ENCODE data around the gene TCF4.

DNA sequence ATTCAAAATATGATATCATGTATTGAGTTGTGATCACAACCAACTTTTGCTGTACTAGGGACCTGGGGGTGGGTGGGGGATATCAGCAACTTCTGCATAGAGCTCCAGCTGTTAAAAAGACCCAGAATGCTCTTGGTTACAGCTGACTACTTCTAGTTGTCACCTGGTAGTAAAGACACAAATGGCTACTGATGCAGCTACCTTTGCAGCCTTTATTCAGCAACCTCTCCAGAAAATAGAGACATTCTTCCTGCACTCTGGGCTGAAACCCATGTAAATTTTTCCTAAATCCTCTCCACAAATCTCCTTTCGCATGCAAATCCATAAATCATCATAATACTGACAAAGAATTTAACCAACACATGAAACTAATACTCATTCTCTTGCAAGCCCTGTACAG, 238.3 kb downstream of the TCF4 start:
- TF ChIP-seq POLR2AphosphoS5 (IDR thresholded peaks at IDR 0.05; ENCODE audit: low read depth, low read length) (no peak), FOXJ3 (CRISPR knock-in tag; IDR thresholded peaks at IDR 0.05) (no peak), FOSL2 (IDR thresholded peaks at IDR 0.05; ENCODE audit: borderline replicate concordance, low read depth) (no peak), RXRA (IDR thresholded peaks at IDR 0.05; ENCODE audit: borderline replicate concordance, low read depth) (no peak)
- TF ChIP-seq, protein P1, sequence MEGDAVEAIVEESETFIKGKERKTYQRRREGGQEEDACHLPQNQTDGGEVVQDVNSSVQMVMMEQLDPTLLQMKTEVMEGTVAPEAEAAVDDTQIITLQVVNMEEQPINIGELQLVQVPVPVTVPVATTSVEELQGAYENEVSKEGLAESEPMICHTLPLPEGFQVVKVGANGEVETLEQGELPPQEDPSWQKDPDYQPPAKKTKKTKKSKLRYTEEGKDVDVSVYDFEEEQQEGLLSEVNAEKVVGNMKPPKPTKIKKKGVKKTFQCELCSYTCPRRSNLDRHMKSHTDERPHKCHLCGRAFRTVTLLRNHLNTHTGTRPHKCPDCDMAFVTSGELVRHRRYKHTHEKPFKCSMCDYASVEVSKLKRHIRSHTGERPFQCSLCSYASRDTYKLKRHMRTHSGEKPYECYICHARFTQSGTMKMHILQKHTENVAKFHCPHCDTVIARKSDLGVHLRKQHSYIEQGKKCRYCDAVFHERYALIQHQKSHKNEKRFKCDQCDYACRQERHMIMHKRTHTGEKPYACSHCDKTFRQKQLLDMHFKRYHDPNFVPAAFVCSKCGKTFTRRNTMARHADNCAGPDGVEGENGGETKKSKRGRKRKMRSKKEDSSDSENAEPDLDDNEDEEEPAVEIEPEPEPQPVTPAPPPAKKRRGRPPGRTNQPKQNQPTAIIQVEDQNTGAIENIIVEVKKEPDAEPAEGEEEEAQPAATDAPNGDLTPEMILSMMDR (IDR thresholded peaks at IDR 0.05): no peak
- TF ChIP-seq, protein P2, sequence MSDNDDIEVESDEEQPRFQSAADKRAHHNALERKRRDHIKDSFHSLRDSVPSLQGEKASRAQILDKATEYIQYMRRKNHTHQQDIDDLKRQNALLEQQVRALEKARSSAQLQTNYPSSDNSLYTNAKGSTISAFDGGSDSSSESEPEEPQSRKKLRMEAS (IDR thresholded peaks at IDR 0.05; ENCODE audit: low read depth): no peak
